ENCODE results near the gene EMID1.

EMID1 gene

DNA sequence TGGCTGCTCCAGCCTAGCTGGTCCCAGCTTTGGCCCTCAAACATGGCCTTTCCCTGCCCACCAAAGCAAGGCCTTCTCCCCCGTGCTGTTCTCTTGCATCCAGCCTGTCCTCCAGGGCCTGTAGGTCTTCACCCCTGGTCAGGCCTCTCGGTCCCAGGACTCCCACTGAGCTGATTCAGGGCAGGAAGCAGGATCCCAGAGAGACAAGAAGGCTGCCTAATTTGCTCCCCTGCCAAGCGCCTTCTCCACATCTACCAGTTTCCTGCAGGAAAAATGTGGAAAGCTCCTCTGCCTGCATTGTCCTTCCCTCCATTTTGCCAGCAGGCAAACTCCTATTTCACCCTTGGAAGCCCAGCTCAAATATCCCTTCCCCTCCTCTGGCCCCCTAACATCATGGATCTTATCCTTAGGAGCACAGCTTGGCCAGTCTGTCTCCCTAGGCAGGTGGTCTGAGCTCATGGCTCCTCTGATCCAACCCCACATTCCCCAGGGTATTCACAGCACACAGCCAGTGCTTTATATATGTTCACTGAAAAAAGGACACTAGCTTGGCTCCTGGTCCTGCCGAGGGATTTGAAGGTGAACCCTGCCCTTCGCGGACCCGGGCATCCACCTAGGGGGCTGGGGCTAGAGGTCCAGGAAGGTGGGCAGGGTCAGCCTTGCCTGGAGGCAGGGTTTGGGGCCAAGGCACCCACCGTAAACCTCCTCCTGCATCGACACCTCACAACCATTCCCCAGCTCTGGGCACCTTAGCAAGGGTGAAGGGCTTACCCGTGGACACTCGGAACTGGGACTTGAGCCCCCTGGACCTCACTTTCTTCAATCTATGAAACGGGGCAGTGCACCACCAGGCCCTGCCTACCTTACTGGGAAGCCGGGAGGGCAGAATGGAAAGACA, 61.1 kb downstream of the EMID1 start:
- H3K4me1 Mint-ChIP-seq = peaks cover 50% of the 10 kb centered on the region
- ATAC-seq (replicated peaks; ENCODE audit: extremely low read depth, poor library complexity, severe bottlenecking) (no peak), DNase-seq (ENCODE audit: low spot score in 2 of 2) (no peak)
- peak overlapping the region; percentile 99 for H3K27ac Mint-ChIP-seq (ENCODE audit: low read depth)
- peak overlapping the region; percentile 94 for H3K4me3 Mint-ChIP-seq
- peaks cover 30% of the 10 kb centered on the region for H3K36me3 Mint-ChIP-seq (ENCODE audit: insufficient read depth)
- H3K9me3 Mint-ChIP-seq = no peaks in the 10 kb centered on the region
- no peaks in the 10 kb centered on the region for H3K27me3 Mint-ChIP-seq

GRCh38 chr22:29267462-29267857, 61.8 kb downstream of the EMID1 start:
- Mint-ChIP-seq H3K36me3 (ENCODE audit: insufficient read depth) (peaks cover 37% of the 10 kb centered on the region), H3K4me3 (peak overlapping the region; percentile 94), H3K4me1 (peaks cover 56% of the 10 kb centered on the region), H3K27me3 (no peaks in the 10 kb centered on the region), H3K9me3 (no peaks in the 10 kb centered on the region), H3K27ac (ENCODE audit: low read depth) (peak overlapping the region; percentile 99)
- no peak for DNase-seq (ENCODE audit: low spot score in 2 of 2)
- peak; percentile 33 for ATAC-seq (replicated peaks; ENCODE audit: extremely low read depth, poor library complexity, severe bottlenecking)

DNA sequence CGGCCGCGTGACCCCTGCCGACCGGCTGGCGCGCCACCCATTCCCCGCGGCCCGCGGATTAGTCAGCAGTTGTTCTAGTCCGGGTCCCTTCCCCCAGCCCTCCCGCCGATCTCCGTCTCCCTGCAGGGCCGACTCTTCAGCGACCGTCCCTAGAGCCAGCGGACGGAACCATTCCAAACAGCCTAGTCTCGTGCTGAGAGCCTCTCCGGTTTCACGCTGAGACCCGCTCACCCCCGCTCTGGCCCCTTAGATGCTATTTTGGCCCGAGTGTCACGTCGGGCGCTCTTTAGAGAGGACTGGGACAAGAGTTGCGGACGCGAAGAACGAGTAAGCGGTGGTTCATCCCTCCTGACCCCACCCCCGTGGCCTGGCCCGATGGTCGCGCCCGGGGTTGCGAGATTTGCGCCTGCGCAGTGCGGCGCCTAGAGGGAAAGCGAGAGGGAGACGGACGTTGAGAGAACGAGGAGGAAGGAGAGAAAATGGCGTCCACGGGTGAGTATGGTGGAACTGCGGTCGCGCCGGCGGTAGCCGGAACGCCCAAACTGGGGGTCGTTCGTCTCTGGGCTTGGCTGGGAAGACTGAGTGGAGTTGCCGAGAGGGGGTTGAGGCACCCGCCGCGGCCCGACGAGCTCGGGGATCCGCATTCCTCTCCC, 62.3 kb downstream of the EMID1 start, which contains the start of the genes EWSR1 and RHBDD3:
EWSR1 (plus strand) TSS at position 411 of the 653 bp plus-strand sequence; CDS start at position 480, 69 bp downstream.
RHBDD3 (minus strand) TSS at position 124 of the 653 bp plus-strand sequence. CDS start 2,355 bp downstream, outside the sequence.
- Mint-ChIP-seq H3K9me3 (no peaks in the 10 kb centered on the region), H3K4me1 (peaks cover 61% of the 10 kb centered on the region), H3K36me3 (ENCODE audit: insufficient read depth) (peaks cover 39% of the 10 kb centered on the region), H3K27me3 (no peaks in the 10 kb centered on the region), H3K27ac (ENCODE audit: low read depth) (peak within 1 kb of the TSS; percentile 99), H3K4me3 (peak within 1 kb of the TSS; percentile 94)
- peak; percentile 96 to 98 for DNase-seq (ENCODE audit: low spot score in 2 of 2)
- peak; percentile 93 for ATAC-seq (replicated peaks; ENCODE audit: extremely low read depth, poor library complexity, severe bottlenecking)

DNA sequence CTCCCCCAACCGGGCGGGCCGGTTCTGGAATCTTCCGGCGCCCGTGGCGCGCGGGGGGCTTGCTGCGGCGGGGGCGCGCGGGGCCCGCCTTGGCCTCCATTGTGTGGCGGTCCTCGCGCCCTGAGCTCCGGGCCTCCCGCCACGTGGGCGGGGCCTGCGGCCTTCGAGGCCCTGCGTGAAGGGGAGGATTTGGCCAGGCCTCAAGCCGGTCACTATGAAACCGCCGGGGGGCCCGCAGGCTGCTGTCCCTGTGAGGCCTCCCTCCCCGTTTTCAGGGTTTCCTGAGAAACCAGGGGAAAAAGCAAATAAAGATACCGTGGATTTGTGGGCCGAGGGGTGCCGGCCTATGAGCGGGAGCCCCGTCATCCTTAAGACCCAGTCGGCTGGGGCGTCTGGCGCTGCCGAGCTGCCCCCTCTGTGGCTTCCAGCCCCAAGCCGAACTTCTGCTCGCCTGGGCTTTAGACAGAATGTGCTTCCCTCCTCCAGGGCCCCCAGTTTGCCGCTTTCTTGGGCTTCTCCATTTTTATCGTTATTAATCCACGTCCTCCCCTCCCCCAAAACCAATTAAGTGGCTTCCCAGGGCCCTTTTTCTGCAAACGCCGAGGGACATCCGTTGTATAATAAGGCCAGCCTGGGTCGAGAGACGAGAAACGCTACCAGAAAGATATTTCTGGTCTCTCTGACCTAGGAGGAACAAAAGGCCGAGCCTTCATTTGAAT, 63.0 kb downstream of the EMID1 start:
- peak overlapping the region; percentile 94 for H3K4me3 Mint-ChIP-seq
- peak; percentile 8 for ATAC-seq (replicated peaks; ENCODE audit: extremely low read depth, poor library complexity, severe bottlenecking)
- H3K27ac Mint-ChIP-seq (ENCODE audit: low read depth) = peak overlapping the region; percentile 99

GRCh38 chr22:29269230-29269604, 63.5 kb downstream of the EMID1 start:
- Mint-ChIP-seq H3K27ac (ENCODE audit: low read depth) (peak overlapping the region; percentile 99), H3K36me3 (ENCODE audit: insufficient read depth) (peaks cover 49% of the 10 kb centered on the region), H3K9me3 (no peaks in the 10 kb centered on the region), H3K4me1 (peaks cover 74% of the 10 kb centered on the region), H3K4me3 (peak overlapping the region; percentile 94), H3K27me3 (no peaks in the 10 kb centered on the region)
- DNase-seq (ENCODE audit: low spot score in 2 of 2) = no peak
- no peak for ATAC-seq (replicated peaks; ENCODE audit: extremely low read depth, poor library complexity, severe bottlenecking)

More for the DNA sequence above, 63.0 kb downstream of the EMID1 start:
- Mint-ChIP-seq H3K36me3 (ENCODE audit: insufficient read depth) (peaks cover 43% of the 10 kb centered on the region), H3K4me1 (peaks cover 68% of the 10 kb centered on the region), H3K9me3 (no peaks in the 10 kb centered on the region), H3K27me3 (no peaks in the 10 kb centered on the region)
- DNase-seq (ENCODE audit: low spot score in 2 of 2) = peak in 1 of 2 donors; percentile 23

- Mint-ChIP-seq H3K27me3 (no peaks in the 10 kb centered on the region), H3K4me1 (peaks cover 80% of the 10 kb centered on the region), H3K27ac (ENCODE audit: low read depth) (peak overlapping the region; percentile 99), H3K9me3 (no peaks in the 10 kb centered on the region), H3K36me3 (ENCODE audit: insufficient read depth) (peaks cover 54% of the 10 kb centered on the region), H3K4me3 (peak overlapping the region; percentile 94)
- DNase-seq (ENCODE audit: low spot score in 2 of 2) = no peak
- no peak for ATAC-seq (replicated peaks; ENCODE audit: extremely low read depth, poor library complexity, severe bottlenecking)
Observed at GRCh38 chr22:29269731-29270474, 64.2 kb downstream of the EMID1 start.

- Mint-ChIP-seq H3K27ac (ENCODE audit: low read depth) (peak overlapping the region; percentile 75), H3K9me3 (no peaks in the 10 kb centered on the region), H3K4me3 (peak overlapping the region; percentile 94), H3K4me1 (peaks cover 88% of the 10 kb centered on the region), H3K36me3 (ENCODE audit: insufficient read depth) (peaks cover 62% of the 10 kb centered on the region), H3K27me3 (no peaks in the 10 kb centered on the region)
- DNase-seq (ENCODE audit: low spot score in 2 of 2) (no peak), ATAC-seq (replicated peaks; ENCODE audit: extremely low read depth, poor library complexity, severe bottlenecking) (no peak)
Observed at GRCh38 chr22:29270475-29271271, 65.0 kb downstream of the EMID1 start.

DNA sequence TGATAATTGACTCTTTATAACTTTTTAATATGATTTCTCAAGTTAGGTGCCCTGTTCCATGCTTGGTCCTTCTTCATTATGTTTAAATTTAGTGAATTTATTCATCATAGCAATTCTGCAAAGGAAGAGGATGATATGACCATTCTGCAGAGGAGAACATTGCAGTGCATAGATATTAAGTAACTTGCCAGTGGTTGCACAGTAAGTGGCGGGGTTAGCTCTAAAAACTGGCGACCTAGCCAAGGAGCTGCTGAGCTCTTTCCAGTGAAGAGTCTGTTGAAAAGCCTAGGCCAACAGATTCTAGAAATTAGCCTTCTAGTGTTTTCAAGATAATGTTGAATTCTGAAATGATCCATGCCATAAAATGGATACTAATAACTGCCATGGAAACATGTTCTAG, 66.9 kb downstream of the EMID1 start:
- peak overlapping the region; percentile 94 for H3K4me3 Mint-ChIP-seq
- H3K36me3 Mint-ChIP-seq (ENCODE audit: insufficient read depth) = peaks cover 74% of the 10 kb centered on the region
- H3K9me3 Mint-ChIP-seq = no peaks in the 10 kb centered on the region
- H3K27ac Mint-ChIP-seq (ENCODE audit: low read depth) = no peak overlapping the region
- no peak for DNase-seq (ENCODE audit: low spot score in 2 of 2)
- no peaks in the 10 kb centered on the region for H3K27me3 Mint-ChIP-seq
- no peak for ATAC-seq (replicated peaks; ENCODE audit: extremely low read depth, poor library complexity, severe bottlenecking)
- H3K4me1 Mint-ChIP-seq = peaks cover 90% of the 10 kb centered on the region

DNA sequence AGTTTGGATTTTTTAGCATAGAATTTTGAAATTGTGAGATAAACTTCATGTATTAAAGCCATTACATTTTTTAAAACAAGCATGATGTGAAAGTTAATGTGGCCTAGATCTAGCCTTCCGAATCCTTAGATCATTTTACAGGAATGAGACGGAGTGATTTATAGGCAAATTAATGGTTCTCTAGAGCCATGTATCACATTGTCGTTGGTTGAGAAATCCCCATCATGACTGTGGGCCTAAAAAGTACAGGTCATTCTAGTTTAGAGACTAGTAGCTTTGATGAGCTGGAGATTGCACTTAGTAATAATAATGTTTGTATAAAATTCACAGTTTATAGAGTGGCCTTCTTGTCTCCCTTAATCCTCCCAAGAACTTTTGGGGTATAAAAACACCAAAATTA, 69.5 kb downstream of the EMID1 start:
- DNase-seq (ENCODE audit: low spot score in 2 of 2) (no peak), ATAC-seq (replicated peaks; ENCODE audit: extremely low read depth, poor library complexity, severe bottlenecking) (no peak)
- H3K27ac Mint-ChIP-seq (ENCODE audit: low read depth) = no peak overlapping the region
- peaks cover 82% of the 10 kb centered on the region for H3K36me3 Mint-ChIP-seq (ENCODE audit: insufficient read depth)
- no peak overlapping the region for H3K4me3 Mint-ChIP-seq
- H3K27me3 Mint-ChIP-seq = no peaks in the 10 kb centered on the region
- peaks cover 81% of the 10 kb centered on the region for H3K4me1 Mint-ChIP-seq
- no peaks in the 10 kb centered on the region for H3K9me3 Mint-ChIP-seq

GRCh38 chr22:29275819-29276565, 70.3 kb downstream of the EMID1 start:
- Mint-ChIP-seq H3K27ac (ENCODE audit: low read depth) (peak overlapping the region; percentile 47), H3K9me3 (no peaks in the 10 kb centered on the region), H3K27me3 (no peaks in the 10 kb centered on the region), H3K36me3 (ENCODE audit: insufficient read depth) (peaks cover 85% of the 10 kb centered on the region), H3K4me3 (peak overlapping the region; percentile 10), H3K4me1 (peaks cover 73% of the 10 kb centered on the region)
- ATAC-seq (replicated peaks; ENCODE audit: extremely low read depth, poor library complexity, severe bottlenecking) (no peak), DNase-seq (ENCODE audit: low spot score in 2 of 2) (no peak)

DNA sequence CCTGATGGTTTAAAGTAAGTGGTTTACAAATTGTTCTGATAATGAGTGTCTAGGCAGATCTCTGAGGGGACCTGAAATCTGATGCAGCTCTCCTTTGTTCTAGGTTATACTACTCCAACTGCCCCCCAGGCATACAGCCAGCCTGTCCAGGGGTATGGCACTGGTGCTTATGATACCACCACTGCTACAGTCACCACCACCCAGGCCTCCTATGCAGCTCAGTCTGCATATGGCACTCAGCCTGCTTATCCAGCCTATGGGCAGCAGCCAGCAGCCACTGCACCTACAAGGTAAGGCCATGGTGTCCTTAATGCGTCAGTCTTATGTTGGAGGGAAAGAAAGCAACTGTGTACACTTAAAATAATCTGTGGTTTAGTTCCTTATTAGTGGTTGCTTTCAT, 72.2 kb downstream of the EMID1 start:
- no peak for DNase-seq (ENCODE audit: low spot score in 2 of 2)
- H3K9me3 Mint-ChIP-seq = no peaks in the 10 kb centered on the region

More for the DNA sequence above, 72.2 kb downstream of the EMID1 start:
- ATAC-seq (replicated peaks; ENCODE audit: extremely low read depth, poor library complexity, severe bottlenecking) = no peak
- H3K27ac Mint-ChIP-seq (ENCODE audit: low read depth) = no peak overlapping the region
- H3K36me3 Mint-ChIP-seq (ENCODE audit: insufficient read depth) = peaks cover 92% of the 10 kb centered on the region
- H3K27me3 Mint-ChIP-seq = no peaks in the 10 kb centered on the region
- H3K4me1 Mint-ChIP-seq = peaks cover 55% of the 10 kb centered on the region
- H3K4me3 Mint-ChIP-seq = no peak overlapping the region

Data from central memory CD8-positive, alpha-beta T cell (primary cell).